CD4-positive, CD25-positive, alpha-beta regulatory T cell (primary cell): Measurements from ENCODE around the gene DRAXIN. TPM values are rescaled to one million over a fixed set of nuclear protein-coding genes. Genes with fewer than 3 reads are reported as not detected.
A peak's percentile ranks its signal among the peaks of the same experiment; 100 is the strongest.

Source experiments
- ATAC-seq, 2 donors: fragments of 150-1000 bp; cut with Tn5 transposase; one replicate each; pipeline ENCODE4 v1.10.0; 2021; ENCODE audit warnings: low read depth in 2 of 2, moderate number of reproducible peaks in 2 of 2, moderate library complexity in 1 of 2
- DNase-seq, 3 donors: peaks; one replicate each; pipeline versions ENCODE4 v3.0.0 to v3.0.0-alpha.2; 2012 to 2022; ENCODE audit warnings: mixed read lengths in 1 of 3
- H3K27ac ChIP-seq: one replicate; pipeline ENCODE4 v1.7.0; 2013; ENCODE audit warnings: mild to moderate bottlenecking, low read length; ENCODE audit not compliant: insufficient read depth, poor library complexity, severe bottlenecking
- H3K27me3 ChIP-seq: one replicate; pipeline ENCODE4 v1.7.0; 2013; ENCODE audit warnings: low read length; ENCODE audit not compliant: control insufficient read depth, insufficient read depth
- H3K36me3 ChIP-seq: one replicate; pipeline ENCODE4 v1.7.0; 2013; ENCODE audit warnings: mild to moderate bottlenecking, low read length, moderate library complexity; ENCODE audit not compliant: control insufficient read depth, insufficient read depth
- H3K4me1 ChIP-seq: 2 replicates; pipeline ENCODE4 v1.7.0; 2013; ENCODE audit warnings: mild to moderate bottlenecking, low read length; ENCODE audit not compliant: insufficient read depth, control insufficient read depth, poor library complexity, severe bottlenecking
- H3K4me3 ChIP-seq: one replicate; pipeline ENCODE4 v1.7.0; 2013; ENCODE audit warnings: low read depth, mild to moderate bottlenecking, low read length, moderate library complexity
- H3K9me3 ChIP-seq, 2 experiments: 1 replicate in 1 of 2; 2 replicates in 1 of 2; pipeline ENCODE4 v1.7.0; 2013; ENCODE audit warnings: low read length in 2 of 2, mild to moderate bottlenecking in 1 of 2, moderate library complexity in 1 of 2; ENCODE audit not compliant: control insufficient read depth in 2 of 2
- H3K27ac Mint-ChIP-seq, 3 donors: one replicate each; pipeline ENCODE4 v1.8.0; 2020 to 2022; ENCODE audit warnings: mild to moderate bottlenecking in 3 of 3, mixed read lengths in 3 of 3, moderate library complexity in 2 of 3
- H3K27me3 Mint-ChIP-seq: one replicate; pipeline ENCODE4 v1.8.0; 2022; ENCODE audit warnings: mild to moderate bottlenecking, mixed read lengths
- H3K36me3 Mint-ChIP-seq: one replicate; pipeline ENCODE4 v1.8.0; 2020; ENCODE audit warnings: mixed read lengths
- H3K4me1 Mint-ChIP-seq, 4 donors: one replicate each; pipeline ENCODE4 v1.8.0; 2020 to 2022; ENCODE audit warnings: mixed read lengths in 4 of 4, mild to moderate bottlenecking in 1 of 4
- H3K4me3 Mint-ChIP-seq, 4 donors: one replicate each; pipeline ENCODE4 v1.8.0; 2020 to 2022; ENCODE audit warnings: mild to moderate bottlenecking in 4 of 4, mixed read lengths in 4 of 4, moderate library complexity in 3 of 4
- H3K9me3 Mint-ChIP-seq, 7 donors: one replicate each; pipeline ENCODE4 v1.8.0; 2020 to 2022; ENCODE audit warnings: mixed read lengths in 7 of 7, mild to moderate bottlenecking in 3 of 7, moderate library complexity in 2 of 7
- polyA plus RNA-seq, 4 donors: library from polyadenylated mRNA; unstranded; fragments of 300-500 nt; fragmentation: Illumina TruSeq; gene quantifications; one replicate each; pipeline ENCODE4 v1.2.3, GENCODE V29; 2021
- total RNA-seq: library from RNA; stranded (reverse); gene quantifications from one replicate; pipeline ENCODE4 v1.2.3, GENCODE V29; 2022

The DRAXIN gene
- total and polyA plus RNA-seq, 5 donors from 2014 or later: 0.06 to 0.11 TPM; not detected in 3

DNA sequence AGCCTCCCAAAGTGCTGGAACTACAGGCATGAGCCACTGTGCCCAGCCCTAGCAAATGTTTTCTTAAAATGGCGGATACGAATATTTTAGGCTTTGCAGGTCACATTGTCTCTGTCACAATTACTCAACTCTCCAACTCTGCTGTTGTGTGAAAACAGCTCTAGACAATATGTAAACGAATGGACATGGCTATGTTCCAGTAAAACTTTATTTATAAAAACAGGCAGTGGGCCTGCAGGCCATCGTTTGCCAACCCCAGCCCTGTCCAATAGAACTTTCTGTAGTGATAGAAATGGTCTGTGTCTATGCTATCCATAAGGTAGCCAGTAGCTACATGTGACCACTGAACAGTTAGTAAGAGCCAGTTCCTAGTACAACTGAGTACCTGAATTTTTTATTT is 31.8 kb upstream of the DRAXIN start:
- Histone ChIP-seq H3K36me3 (peaks cover 13% of the 10 kb centered on the region), H3K9me3 (no peaks in the 10 kb centered on the region), H3K27me3 (no peaks in the 10 kb centered on the region), H3K4me1 (peaks cover 18% of the 10 kb centered on the region), H3K27ac (no peak overlapping the region), H3K4me3 (no peak overlapping the region)
- peaks cover 14% of the 10 kb centered on the region for H3K36me3 Mint-ChIP-seq
- H3K27me3 Mint-ChIP-seq: peaks cover 4% of the 10 kb centered on the region
- DNase-seq: no peak
- ATAC-seq: no peak
- peaks cover 0 to 11% (median 9%) of the 10 kb centered on the region in 4 donors for H3K4me1 Mint-ChIP-seq
- no peak overlapping the region for H3K27ac Mint-ChIP-seq
- H3K4me3 Mint-ChIP-seq: peak overlapping the region in 1 of 4 donors; percentile 44
- H3K9me3 Mint-ChIP-seq: peaks cover 0 to 1% (median 0%) of the 10 kb centered on the region in 7 donors

GRCh38 chr1:11661103-11661502 is 30.4 kb upstream of the DRAXIN start:
- Mint-ChIP-seq H3K27me3 (peaks cover 4% of the 10 kb centered on the region), H3K36me3 (peaks cover 14% of the 10 kb centered on the region), H3K4me1 (peaks cover 0 to 4% (median 1%) of the 10 kb centered on the region in 4 donors), H3K4me3 (no peak overlapping the region), H3K27ac (no peak overlapping the region), H3K9me3 (peaks cover 0 to 1% (median 0%) of the 10 kb centered on the region in 7 donors)
- Histone ChIP-seq H3K4me3 (no peak overlapping the region), H3K27ac (no peak overlapping the region), H3K36me3 (peaks cover 13% of the 10 kb centered on the region), H3K9me3 (no peaks in the 10 kb centered on the region), H3K4me1 (peaks cover 10% of the 10 kb centered on the region), H3K27me3 (no peaks in the 10 kb centered on the region)
- no peak for DNase-seq
- no peak for ATAC-seq

GRCh38 chr1:11664336-11665065 is 27.0 kb upstream of the DRAXIN start:
- peak in 2 of 3 donors; percentile 25 to 83 for DNase-seq
- Mint-ChIP-seq H3K27ac (peak overlapping the region; percentile 75 to 93 (median 86)), H3K4me3 (peak overlapping the region; percentile 82 to 97 (median 92))

DNA sequence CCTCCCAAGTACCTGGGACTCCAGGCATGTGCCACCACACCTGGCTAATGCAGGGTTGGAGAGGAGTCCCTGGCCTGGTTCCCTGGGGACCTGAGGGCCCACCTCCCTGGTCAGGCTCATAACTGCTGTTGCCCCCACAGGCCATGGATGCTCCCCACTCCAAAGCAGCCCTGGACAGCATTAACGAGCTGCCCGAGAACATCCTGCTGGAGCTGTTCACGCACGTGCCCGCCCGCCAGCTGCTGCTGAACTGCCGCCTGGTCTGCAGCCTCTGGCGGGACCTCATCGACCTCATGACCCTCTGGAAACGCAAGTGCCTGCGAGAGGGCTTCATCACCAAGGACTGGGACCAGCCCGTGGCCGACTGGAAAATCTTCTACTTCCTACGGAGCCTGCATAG is 23.0 kb upstream of the DRAXIN start:
- Histone ChIP-seq H3K36me3 (peaks cover 6% of the 10 kb centered on the region), H3K27me3 (no peaks in the 10 kb centered on the region), H3K4me1 (peaks cover 10% of the 10 kb centered on the region), H3K9me3 (no peaks in the 10 kb centered on the region), H3K27ac (no peak overlapping the region), H3K4me3 (no peak overlapping the region)
- H3K4me3 Mint-ChIP-seq: peak overlapping the region in 1 of 4 donors; percentile 83
- no peak for ATAC-seq
- peak overlapping the region in 1 of 3 donors; percentile 3 for H3K27ac Mint-ChIP-seq
- no peak for DNase-seq
- H3K9me3 Mint-ChIP-seq: no peaks in the 10 kb centered on the region
- H3K4me1 Mint-ChIP-seq: peaks cover 0 to 2% (median 0%) of the 10 kb centered on the region in 4 donors
- peaks cover 2% of the 10 kb centered on the region for H3K27me3 Mint-ChIP-seq
- peaks cover 7% of the 10 kb centered on the region for H3K36me3 Mint-ChIP-seq

More at GRCh38 chr1:11664336-11665065, 27.0 kb upstream of the DRAXIN start:
- ATAC-seq: peak; percentile 59 to 69
- H3K4me1 Mint-ChIP-seq: peaks cover 0 to 6% (median 0%) of the 10 kb centered on the region in 4 donors
- H3K36me3 Mint-ChIP-seq: peaks cover 14% of the 10 kb centered on the region
- Histone ChIP-seq H3K4me1 (peaks cover 10% of the 10 kb centered on the region), H3K9me3 (no peaks in the 10 kb centered on the region), H3K27me3 (no peaks in the 10 kb centered on the region), H3K4me3 (peak overlapping the region; percentile 48), H3K36me3 (peaks cover 2% of the 10 kb centered on the region), H3K27ac (peak overlapping the region; percentile 47)
- peaks cover 0 to 1% (median 0%) of the 10 kb centered on the region in 7 donors for H3K9me3 Mint-ChIP-seq
- peaks cover 4% of the 10 kb centered on the region for H3K27me3 Mint-ChIP-seq

GRCh38 chr1:11670747-11671146 is 20.8 kb upstream of the DRAXIN start:
- H3K4me3 ChIP-seq: no peak overlapping the region

DNA sequence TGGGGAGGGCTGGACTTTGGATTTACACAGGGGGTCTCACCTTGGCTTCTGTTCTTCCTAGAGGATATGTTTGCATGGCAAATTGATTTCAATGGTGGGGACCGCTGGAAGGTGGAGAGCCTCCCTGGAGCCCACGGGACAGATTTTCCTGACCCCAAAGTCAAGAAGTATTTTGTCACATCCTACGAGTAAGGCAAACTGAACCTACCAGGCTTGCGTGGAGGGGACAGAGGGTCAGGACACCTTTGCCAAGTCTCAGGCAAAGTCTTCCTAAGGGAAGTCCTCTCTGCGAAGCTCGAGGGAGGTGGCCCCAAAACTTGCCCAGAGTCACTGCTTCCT is 20.3 kb upstream of the DRAXIN start:
- no peaks in the 10 kb centered on the region for H3K27me3 Mint-ChIP-seq
- H3K36me3 Mint-ChIP-seq: peaks cover 11% of the 10 kb centered on the region
- H3K4me3 ChIP-seq: no peak overlapping the region
- H3K4me1 ChIP-seq: no peaks in the 10 kb centered on the region
- H3K4me3 Mint-ChIP-seq: no peak overlapping the region
- peak overlapping the region in 1 of 3 donors; percentile 5 for H3K27ac Mint-ChIP-seq
- no peaks in the 10 kb centered on the region for H3K9me3 ChIP-seq
- no peaks in the 10 kb centered on the region for H3K27me3 ChIP-seq
- H3K9me3 Mint-ChIP-seq: no peaks in the 10 kb centered on the region
- H3K36me3 ChIP-seq: peaks cover 21% of the 10 kb centered on the region
- peaks cover 0 to 2% (median 0%) of the 10 kb centered on the region in 4 donors for H3K4me1 Mint-ChIP-seq
- DNase-seq: no peak
- ATAC-seq: no peak
- H3K27ac ChIP-seq: no peak overlapping the region

More at GRCh38 chr1:11670747-11671146, 20.8 kb upstream of the DRAXIN start:
- no peak overlapping the region for H3K27ac ChIP-seq
- Mint-ChIP-seq H3K4me1 (peaks cover 0 to 2% (median 0%) of the 10 kb centered on the region in 4 donors), H3K27me3 (no peaks in the 10 kb centered on the region), H3K4me3 (no peak overlapping the region), H3K9me3 (no peaks in the 10 kb centered on the region), H3K27ac (no peak overlapping the region), H3K36me3 (peaks cover 11% of the 10 kb centered on the region)
- peaks cover 17% of the 10 kb centered on the region for H3K36me3 ChIP-seq
- no peak for ATAC-seq
- H3K4me1 ChIP-seq: no peaks in the 10 kb centered on the region
- DNase-seq: no peak
- H3K27me3 ChIP-seq: no peaks in the 10 kb centered on the region
- H3K9me3 ChIP-seq: no peaks in the 10 kb centered on the region

DNA sequence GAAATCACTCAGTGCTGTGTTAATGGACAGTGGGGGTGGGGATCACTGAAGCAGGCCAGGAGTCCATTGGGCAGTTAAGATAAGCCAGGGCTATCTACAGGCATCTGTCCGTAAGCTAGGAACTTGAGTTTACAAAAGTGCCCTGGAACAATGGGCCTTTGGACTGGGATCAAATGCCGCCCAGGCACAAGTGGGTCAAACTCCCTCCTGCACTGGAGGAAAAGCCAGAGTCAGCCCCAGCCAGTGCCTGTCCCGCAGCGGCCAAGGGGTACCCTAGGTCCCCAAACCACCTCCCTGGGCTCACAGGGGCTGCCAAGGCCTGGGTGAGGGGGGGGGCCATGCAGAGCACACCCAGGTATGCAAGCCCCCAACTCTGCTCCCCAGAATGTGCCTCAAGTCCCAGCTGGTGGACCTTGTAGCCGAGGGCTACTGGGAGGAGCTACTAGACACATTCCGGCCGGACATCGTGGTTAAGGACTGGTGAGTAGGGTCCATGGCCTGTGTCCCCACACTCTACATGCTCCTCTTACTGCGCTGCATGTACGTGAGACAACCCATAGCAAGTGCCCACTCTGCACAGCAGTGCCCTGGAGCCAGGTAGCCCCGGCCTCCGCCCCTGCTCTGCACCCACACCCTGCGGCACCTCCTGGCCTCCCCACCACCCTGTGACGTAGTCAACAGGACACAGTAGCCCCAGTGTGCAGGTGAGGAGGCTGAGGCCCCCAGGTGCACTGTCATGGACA is 19.8 kb upstream of the DRAXIN start:
- Mint-ChIP-seq H3K36me3 (peaks cover 11% of the 10 kb centered on the region), H3K27me3 (no peaks in the 10 kb centered on the region)
- H3K36me3 ChIP-seq: peaks cover 21% of the 10 kb centered on the region

More for the DNA sequence above, 19.8 kb upstream of the DRAXIN start:
- H3K4me3 Mint-ChIP-seq: peak overlapping the region in 1 of 4 donors; percentile 21
- Histone ChIP-seq H3K4me1 (no peaks in the 10 kb centered on the region), H3K4me3 (no peak overlapping the region), H3K27me3 (no peaks in the 10 kb centered on the region), H3K9me3 (no peaks in the 10 kb centered on the region), H3K27ac (no peak overlapping the region)
- peak overlapping the region in 1 of 3 donors; percentile 5 for H3K27ac Mint-ChIP-seq
- ATAC-seq (no peak), DNase-seq (no peak)
- H3K9me3 Mint-ChIP-seq: no peaks in the 10 kb centered on the region
- peaks cover 0 to 2% (median 0%) of the 10 kb centered on the region in 4 donors for H3K4me1 Mint-ChIP-seq
